ENCODE data around the gene AHSA1. TPM values are rescaled to one million over a fixed set of nuclear protein-coding genes. Genes with fewer than 3 reads are reported as not detected.

Gene AHSA1
- total RNA-seq, 2 experiments from 2014 or later = 28.7 to 33.7 TPM

DNA sequence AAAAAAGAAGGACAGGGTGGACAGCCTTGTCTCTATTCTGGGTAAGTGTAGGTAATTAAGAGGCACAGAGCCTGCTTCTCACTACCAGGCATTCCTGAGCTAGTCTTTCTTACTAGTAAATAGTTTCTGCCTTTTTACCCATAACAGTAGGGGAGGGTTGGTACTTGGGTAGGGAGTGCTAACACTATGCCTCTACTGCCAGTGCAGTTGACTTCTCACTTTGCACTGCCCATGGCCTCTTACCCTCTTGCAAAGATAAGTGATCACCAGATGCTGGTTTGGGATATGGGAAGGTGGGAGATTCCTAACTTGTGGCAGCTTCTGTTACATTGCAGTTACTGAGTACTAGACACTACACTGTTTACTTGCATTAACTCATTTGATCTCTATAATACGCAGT is 11.6 kb downstream of the AHSA1 start:
- ChIA-PET CTCF (no interaction called here), POLR2A (no interaction called here)
- no peak overlapping the region for H3K4me3 Mint-ChIP-seq
- no peaks in the 10 kb centered on the region for H3K4me1 Mint-ChIP-seq (ENCODE audit: low read depth)
- no peaks in the 10 kb centered on the region for H3K9me3 ChIP-seq (ENCODE audit: control insufficient read depth in 1 of 2, insufficient read depth in 1 of 2, low read length in 2 of 2)
- no peaks in the 10 kb centered on the region for H3K9me3 Mint-ChIP-seq
- no peak overlapping the region for H3K27ac ChIP-seq (ENCODE audit: low read depth in 1 of 2, low read length in 2 of 2)
- no peak for TF ChIP-seq CTCF (IDR thresholded peaks at IDR 0.05)
- DNase-seq = no peak
- no peaks in the 10 kb centered on the region for H3K27me3 Mint-ChIP-seq
- no peaks in the 10 kb centered on the region for H3K4me1 ChIP-seq (ENCODE audit: insufficient read depth, low read length)
- H3K36me3 ChIP-seq (ENCODE audit: insufficient read depth, low read length) = peaks cover 52% of the 10 kb centered on the region
- no peak for ATAC-seq (ENCODE audit: poor library complexity)
- H3K27me3 ChIP-seq (ENCODE audit: control insufficient read depth in 1 of 2, insufficient read depth in 2 of 2, low read length in 2 of 2) = no peaks in the 10 kb centered on the region
- intact Hi-C loops (cut with DNase I, micrococcal nuclease) = no loop called here
- H3K36me3 Mint-ChIP-seq (ENCODE audit: low read depth) = peaks cover 52% of the 10 kb centered on the region
- no peak overlapping the region for H3K4me3 ChIP-seq (ENCODE audit: low read length)
- H3K27ac Mint-ChIP-seq = no peak overlapping the region

GRCh38 chr14:77470224-77470870 is 12.5 kb downstream of the AHSA1 start:
- intact Hi-C loops (cut with DNase I, micrococcal nuclease) = no loop called here
- no peak for ATAC-seq (ENCODE audit: poor library complexity)
- Mint-ChIP-seq H3K9me3 (no peaks in the 10 kb centered on the region), H3K27me3 (no peaks in the 10 kb centered on the region), H3K4me3 (no peak overlapping the region), H3K4me1 (ENCODE audit: low read depth) (no peaks in the 10 kb centered on the region), H3K27ac (no peak overlapping the region), H3K36me3 (ENCODE audit: low read depth) (peaks cover 44% of the 10 kb centered on the region)
- H3K27me3 ChIP-seq (ENCODE audit: control insufficient read depth in 1 of 2, insufficient read depth in 2 of 2, low read length in 2 of 2) = no peaks in the 10 kb centered on the region
- H3K27ac ChIP-seq (ENCODE audit: low read depth in 1 of 2, low read length in 2 of 2) = no peak overlapping the region
- no peak for TF ChIP-seq CTCF (IDR thresholded peaks at IDR 0.05)
- H3K9me3 ChIP-seq (ENCODE audit: control insufficient read depth in 1 of 2, insufficient read depth in 1 of 2, low read length in 2 of 2) = no peaks in the 10 kb centered on the region
- POLR2A ChIA-PET = no interaction called here
- no peak for DNase-seq
- no peaks in the 10 kb centered on the region for H3K4me1 ChIP-seq (ENCODE audit: insufficient read depth, low read length)
- no peak overlapping the region for H3K4me3 ChIP-seq (ENCODE audit: low read length)
- CTCF ChIA-PET = no interaction called here
- H3K36me3 ChIP-seq (ENCODE audit: insufficient read depth, low read length) = peaks cover 44% of the 10 kb centered on the region

GRCh38 chr14:77473921-77474320 is 16.0 kb downstream of the AHSA1 start:
- H3K9me3 ChIP-seq (ENCODE audit: control insufficient read depth in 1 of 2, insufficient read depth in 1 of 2, low read length in 2 of 2) = no peaks in the 10 kb centered on the region
- no peaks in the 10 kb centered on the region for H3K4me1 Mint-ChIP-seq (ENCODE audit: low read depth)
- peaks cover 9% of the 10 kb centered on the region for H3K36me3 Mint-ChIP-seq (ENCODE audit: low read depth)
- no peaks in the 10 kb centered on the region for H3K4me1 ChIP-seq (ENCODE audit: insufficient read depth, low read length)
- CTCF ChIA-PET = no interaction called here
- no peak overlapping the region for H3K27ac Mint-ChIP-seq
- ATAC-seq (ENCODE audit: poor library complexity) (no peak), DNase-seq (no peak)
- no peak overlapping the region for H3K27ac ChIP-seq (ENCODE audit: low read depth in 1 of 2, low read length in 2 of 2)
- H3K4me3 Mint-ChIP-seq = no peak overlapping the region
- intact Hi-C loops (cut with DNase I, micrococcal nuclease) = no loop called here
- H3K36me3 ChIP-seq (ENCODE audit: insufficient read depth, low read length) = peaks cover 9% of the 10 kb centered on the region
- no peaks in the 10 kb centered on the region for H3K27me3 Mint-ChIP-seq
- POLR2A ChIA-PET = no interaction called here
- H3K27me3 ChIP-seq (ENCODE audit: control insufficient read depth in 1 of 2, insufficient read depth in 2 of 2, low read length in 2 of 2) = no peaks in the 10 kb centered on the region
- H3K9me3 Mint-ChIP-seq = no peaks in the 10 kb centered on the region
- no peak overlapping the region for H3K4me3 ChIP-seq (ENCODE audit: low read length)
- TF ChIP-seq CTCF (IDR thresholded peaks at IDR 0.05) = no peak
